Measurements from ENCODE around the gene PARP3.
A peak's percentile ranks its signal among the peaks of the same experiment; 100 is the strongest.

The PARP3 gene

DNA sequence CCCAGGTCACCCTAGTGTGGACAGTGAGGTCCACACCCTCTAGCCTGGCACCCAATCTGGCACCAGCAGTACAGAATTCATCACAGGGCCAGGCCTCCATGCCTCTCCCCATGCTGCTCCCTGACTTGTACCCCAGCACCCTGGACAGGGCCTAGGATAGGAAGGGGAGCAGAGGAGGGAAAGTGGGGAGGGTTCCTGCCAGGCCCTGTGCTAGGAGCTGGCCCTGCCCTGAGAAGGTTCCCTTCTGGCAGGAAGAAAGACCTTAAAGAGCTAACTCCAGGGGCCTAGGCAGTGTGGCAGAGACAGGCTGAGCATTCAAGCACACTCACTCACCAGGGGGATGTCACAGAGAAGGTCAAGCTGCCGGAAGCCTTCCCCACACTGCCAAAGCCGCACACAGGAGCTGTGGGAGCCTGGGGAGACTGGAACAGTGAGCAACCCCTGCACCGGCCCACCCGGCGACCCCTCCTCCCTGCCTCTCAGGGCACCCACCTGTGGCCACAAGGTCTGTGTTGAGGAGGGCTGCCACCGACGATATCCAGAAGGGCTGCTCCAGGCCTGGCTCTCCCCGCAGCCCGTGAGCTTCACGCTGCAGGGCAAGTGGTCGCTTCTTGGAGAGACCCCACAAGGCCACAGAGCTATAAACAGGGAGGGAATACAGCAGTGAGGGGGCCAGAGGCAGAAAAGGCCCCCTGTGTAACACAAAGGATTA lies 7.9 kb upstream of the PARP3 start:
- DNase-seq: no peak

DNA sequence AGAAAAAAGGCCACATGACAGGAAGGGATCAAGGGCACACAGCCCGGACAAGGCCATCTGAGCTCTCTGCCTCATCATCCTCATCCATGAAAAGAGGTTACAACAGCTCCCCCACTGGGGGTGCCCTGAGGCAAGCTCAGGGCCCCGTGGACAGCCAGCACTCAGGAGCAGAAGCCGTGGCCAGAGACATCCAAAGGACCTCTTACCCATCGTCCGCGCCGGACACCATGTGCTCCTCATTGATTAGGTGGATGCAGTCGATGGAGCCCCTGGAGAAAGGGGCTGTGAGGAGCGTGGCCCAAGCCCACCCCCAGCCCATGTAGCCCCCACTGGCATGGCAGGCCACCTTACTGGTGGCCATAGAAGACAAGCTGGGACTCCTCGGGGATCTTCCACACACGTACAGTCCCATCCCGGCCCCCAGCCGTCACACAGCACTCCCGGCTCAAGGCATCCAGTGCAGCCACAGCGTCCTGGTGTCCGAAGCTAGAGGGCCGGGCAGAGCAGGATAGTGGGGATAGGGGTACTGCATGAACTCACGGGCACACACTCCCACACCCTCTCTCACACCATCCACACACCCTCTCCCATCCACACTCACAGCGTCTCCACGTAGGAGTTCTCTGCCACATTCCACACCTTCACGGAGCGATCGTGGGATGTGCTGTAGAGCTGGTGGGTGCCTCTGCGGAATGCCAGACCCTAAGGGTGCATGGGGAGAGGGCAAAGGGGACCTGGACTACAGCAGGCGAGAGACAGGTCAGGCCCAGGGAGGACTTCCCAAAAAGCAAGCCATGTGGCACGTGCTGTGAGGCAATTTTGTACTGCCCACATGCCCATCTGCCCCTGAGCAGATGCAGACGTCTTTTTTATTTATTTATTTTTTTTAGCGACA lies 6.9 kb upstream of the PARP3 start:
- DNase-seq: no peak

DNA sequence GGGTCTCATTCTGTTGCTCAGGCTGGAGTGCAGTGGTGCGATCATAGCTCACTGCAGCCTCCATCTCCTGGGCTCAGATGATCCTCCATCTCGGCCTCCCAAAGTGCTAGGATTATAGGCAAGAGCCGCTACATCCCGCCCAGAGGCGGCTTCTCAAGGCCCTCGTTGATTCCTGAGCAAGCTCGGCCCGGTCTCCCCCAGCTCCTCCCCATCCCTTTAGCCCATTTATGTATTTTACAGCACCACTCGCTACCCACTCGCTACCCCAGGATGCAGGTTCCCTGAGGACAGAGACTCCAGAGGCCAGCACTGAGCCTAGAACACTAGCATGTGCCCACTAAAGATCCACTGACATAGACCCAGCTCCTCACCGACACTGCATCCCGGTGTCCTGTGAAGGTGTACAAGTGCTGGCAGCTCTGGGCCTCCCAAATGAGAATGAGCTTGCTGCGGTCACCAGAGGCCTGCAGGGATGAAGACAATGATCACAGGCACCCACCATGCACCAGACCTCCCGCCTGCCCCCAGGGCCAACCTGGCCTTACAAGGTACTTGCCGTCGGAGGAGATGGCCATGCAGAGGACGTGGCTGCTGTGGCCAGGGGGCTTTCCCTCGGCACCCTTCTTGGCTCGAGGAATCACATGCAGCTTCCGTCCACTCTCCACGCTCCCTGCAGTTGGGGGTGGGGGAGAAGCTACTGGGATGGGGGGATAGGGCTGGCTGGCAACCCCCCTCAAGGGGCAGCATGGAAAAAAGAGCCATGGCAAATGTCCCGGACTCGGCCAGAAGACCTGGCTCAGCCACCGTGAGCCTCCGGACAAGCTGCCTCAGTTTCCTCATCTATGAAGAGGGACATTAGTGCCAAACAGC lies 6.0 kb upstream of the PARP3 start:
- no peak for DNase-seq

DNA sequence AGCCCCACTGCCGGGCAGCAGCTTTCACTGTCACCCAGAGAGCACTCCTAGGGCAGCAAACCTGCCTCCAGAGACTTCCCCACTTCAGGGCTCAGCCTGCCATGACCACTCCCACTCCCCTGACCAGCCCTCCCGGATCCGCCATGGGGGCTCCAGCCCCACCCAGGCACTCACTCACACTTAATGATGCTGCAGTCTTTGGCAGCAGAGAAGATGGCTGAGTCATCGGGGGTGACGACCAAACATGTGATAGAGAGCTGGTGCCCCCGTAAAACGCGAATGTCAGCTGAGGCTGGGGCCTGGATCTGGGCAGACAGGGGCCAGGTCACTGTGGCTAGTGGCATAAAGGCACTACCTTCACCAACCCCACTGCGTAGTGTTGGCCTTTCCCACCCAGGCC lies 5.1 kb upstream of the PARP3 start:
- DNase-seq: no peak

DNA sequence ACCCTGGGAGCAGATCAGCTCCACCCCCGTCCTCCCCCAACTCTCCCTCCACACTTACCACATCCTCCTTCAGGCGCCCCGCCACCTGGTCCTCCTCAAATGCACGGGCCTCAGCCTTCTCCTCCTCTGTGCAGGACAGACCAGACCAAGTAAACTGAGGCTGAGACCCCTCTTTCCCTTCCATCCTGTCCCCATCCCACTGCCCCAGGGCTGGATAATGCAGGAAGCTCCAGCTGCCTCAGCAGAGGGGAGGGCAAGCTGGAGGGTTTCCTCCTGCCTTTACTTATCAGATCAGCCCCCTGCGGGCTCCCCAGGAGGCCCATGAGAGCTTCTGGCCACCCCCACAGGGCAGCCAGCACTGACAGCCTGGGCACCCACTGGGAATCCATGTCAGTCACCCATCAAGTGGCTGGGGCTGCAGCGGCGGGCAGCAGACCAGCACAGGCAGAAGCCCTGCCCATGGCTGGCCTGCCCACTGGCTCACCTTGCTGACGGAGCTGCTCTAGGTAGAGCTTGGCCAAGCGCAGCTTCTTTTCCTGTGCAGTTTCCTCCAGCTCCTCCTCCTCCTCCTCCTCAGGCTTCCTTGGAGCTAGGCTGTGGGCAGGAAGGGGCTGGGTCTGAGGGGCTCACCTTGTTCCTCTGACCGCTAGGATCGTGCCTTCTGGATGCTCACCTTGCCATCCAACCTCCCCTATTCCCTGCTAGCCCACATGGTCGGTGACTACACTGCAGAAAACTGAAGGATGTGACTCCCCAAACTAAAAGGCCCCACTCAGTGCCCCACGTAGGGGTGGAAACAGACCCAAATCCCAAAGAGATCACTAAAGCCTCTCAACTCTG lies 4.3 kb upstream of the PARP3 start:
- no peak for DNase-seq

DNA sequence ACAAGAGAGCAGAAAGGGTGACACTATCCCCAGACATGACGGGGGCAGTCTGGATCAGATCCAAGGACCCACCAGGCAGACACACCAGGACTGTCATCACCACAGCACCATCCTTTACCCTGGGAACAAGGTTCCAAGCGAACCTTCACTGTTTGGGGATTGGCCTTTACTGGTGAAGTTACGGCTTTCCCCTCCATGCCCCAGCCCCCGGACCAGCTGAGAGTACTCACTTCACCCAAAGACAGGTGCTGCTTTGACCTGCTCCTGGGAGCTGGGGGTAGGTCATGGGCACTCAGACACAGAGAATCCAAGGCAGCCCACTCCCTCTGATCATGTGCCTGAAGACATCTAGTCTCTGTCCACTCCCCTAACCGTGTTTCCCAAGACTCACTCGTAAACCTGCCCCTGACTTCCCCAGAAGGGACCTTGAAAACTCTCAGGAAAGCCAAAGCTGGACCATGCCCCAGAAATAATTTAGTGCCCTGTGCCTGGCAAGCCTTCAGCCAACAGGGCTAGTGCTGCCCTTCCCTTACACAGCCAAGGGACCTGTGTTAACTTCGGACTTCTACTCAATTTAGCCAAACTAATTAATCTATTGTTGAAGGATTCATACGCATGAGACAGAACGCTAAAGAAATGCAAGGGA lies 3.3 kb upstream of the PARP3 start:
- no peak for DNase-seq

DNA sequence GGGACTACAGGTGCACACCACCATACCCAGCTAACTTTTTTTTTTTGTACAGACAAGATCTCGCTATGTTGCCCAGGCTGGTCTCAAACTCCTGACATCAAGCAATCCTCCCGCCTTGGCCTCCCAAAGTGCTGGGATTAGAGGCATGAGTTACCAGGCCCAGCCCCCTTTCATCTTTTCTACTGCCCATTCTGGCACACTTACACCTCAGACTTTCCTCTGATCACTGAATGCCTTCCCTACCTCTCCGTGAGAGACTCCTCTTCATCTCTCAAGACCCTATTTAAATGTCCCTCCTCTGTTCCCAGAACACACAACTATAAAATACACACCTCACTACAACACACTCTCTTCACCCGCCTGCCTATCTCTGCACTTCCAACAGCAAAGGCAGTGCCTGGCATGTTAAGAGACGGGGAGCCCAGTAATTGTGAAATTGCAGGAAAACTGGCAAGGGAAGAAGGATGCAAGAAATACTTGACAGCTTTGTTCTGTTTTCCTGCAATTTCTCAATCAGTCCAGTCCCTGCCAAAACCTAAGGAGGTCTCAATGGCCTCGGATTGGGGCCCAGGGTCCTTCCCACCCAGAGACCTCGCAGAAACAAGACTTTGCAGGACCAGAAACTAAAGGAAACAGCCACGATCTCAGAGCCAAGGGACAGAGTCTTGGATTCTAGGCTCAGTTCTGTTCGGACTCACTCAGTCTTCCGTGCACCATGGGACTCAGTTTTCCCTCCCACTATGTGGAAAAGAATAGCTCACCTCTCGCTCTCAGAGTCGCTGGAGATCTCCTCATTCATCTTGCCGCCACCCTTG lies 1.3 kb upstream of the PARP3 start:
- no peak for DNase-seq

DNA sequence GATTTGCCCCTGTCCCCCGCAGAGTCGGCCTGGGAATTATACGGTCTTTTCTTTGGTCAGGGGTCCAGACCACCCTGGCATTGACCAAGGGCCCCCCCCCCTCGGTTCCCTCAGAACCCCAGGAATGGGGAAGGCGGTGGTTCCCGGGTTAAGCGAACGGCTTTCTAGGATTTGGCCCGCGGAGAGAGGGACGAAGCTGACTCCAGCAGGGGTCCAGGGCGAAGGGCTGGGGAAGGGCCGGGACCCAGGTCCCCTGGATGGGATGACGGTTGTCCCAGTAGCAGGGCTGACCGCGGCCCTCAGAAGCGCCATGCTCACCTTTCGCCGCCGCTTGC lies 733 bp upstream of the PARP3 start:
- DNase-seq: no peak

DNA sequence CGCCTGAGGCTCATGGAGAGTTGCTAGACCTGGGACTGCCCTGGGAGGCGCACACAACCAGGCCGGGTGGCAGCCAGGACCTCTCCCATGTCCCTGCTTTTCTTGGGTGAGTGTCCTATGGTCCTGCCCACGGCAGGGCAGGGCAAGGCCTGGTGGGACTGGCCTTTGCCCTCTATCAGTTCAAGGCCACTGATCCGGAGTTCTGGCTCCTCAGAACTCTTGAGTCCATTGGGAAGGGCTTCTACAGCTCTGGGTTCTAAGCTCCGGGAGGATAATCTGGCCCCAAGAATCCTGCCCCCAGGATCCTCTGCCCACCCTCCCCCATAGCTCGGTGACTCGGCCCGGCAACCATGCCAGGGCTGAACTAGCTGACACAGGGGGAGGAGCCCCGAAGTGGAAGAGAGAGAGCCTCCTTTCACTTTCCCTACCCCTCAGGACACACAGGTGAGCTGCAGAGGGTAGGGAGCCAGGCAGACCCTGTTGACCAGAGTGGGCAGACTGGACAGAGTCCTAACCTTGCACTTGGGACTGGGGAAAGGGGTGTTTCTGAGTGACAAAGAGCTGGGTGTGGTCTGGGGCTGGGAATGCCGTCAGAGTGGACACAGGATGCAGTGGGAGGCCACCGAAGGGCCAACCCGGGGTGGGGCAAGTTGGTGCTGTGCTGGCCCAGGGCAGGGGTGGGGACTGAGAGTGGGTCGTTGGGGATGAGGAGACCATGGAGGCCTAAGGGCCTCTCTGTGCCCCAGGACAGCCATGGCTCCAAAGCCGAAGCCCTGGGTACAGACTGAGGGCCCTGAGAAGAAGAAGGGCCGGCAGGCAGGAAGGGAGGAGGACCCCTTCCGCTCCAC lies 664 bp downstream of the PARP3 start:
- DNase-seq: no peak

DNA sequence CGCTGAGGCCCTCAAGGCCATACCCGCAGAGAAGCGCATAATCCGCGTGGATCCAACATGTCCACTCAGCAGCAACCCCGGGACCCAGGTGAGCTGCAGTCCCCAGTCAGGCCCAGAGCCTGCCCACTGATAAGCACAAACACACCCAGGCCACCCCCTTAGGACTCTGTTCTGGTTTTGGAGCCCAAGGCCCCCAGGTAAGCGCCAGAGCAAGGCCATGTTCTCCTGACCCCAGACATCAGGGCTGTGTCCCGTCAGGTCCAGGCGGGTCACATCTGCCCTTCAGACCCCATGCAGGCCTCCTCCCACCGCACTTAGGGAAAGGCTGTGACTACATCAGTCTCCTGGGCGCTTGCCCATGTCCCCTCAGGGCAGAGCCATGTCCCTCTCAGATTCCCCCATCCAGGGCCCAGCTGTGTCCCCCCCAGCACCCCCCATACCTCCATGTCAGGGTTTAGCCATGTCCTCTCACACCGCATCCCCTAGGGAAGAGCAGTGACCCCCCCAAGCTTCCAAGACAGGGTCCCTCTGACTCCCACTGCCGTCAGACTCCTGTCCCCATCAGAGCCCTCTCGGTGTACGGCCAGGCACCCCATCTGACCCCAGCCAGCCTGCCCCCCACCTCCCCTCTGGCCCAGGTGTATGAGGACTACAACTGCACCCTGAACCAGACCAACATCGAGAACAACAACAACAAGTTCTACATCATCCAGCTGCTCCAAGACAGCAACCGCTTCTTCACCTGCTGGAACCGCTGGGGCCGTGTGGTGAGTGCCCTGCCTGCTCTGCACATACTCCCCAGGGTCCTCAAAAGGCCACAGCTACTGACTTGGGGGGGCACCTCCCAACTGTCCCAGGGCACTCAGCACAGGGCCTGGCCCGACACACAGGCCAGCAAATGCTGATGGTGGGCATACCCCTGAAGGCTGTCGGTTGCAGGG lies 1.6 kb downstream of the PARP3 start:
- DNase-seq: no peak

DNA sequence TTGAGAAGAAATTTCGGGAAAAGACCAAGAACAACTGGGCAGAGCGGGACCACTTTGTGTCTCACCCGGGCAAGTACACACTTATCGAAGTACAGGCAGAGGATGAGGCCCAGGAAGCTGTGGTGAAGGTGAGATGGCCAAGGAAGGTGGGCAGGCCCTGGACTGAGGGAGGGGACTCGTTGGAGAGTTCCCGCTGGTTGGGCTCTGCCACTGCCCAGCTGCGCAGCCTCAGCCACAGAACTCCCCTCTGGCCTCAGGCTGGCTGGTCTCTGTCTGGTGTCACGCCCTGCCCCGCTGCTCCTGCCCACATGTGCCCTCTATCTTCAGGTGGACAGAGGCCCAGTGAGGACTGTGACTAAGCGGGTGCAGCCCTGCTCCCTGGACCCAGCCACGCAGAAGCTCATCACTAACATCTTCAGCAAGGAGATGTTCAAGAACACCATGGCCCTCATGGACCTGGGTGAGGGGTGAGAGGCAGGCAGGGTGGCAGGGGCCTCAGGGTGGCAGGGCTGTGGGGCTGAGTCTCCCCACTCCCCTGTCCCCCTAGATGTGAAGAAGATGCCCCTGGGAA lies 2.4 kb downstream of the PARP3 start:
- DNase-seq: peak; percentile 36

DNA sequence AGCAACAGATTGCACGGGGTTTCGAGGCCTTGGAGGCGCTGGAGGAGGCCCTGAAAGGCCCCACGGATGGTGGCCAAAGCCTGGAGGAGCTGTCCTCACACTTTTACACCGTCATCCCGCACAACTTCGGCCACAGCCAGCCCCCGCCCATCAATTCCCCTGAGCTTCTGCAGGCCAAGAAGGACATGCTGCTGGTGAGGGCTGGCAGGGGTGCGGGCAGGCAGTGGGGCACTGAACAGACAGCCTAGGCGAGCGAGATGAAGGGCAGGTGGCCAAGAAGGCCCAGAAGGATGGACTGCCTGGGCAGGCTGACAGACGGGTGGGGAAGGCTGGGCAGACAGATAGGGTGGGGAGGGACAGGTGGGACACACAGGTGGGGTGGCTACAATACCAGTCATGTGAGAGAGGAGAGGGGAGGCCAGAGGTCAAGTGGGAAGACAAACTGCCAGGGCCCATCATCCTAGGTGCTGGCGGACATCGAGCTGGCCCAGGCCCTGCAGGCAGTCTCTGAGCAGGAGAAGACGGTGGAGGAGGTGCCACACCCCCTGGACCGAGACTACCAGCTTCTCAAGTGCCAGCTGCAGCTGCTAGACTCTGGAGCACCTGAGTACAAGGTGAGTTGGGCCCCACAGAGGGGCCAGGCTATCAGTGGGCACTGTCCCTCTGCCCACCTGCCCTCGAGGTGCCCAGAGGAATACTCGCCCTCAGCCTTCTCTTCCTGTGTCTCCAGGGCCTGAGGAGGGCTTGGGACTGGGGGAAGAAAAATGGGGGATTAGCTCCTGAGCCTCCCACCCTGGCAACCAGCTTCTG lies 3.1 kb downstream of the PARP3 start:
- peak; percentile 31 for DNase-seq

DNA sequence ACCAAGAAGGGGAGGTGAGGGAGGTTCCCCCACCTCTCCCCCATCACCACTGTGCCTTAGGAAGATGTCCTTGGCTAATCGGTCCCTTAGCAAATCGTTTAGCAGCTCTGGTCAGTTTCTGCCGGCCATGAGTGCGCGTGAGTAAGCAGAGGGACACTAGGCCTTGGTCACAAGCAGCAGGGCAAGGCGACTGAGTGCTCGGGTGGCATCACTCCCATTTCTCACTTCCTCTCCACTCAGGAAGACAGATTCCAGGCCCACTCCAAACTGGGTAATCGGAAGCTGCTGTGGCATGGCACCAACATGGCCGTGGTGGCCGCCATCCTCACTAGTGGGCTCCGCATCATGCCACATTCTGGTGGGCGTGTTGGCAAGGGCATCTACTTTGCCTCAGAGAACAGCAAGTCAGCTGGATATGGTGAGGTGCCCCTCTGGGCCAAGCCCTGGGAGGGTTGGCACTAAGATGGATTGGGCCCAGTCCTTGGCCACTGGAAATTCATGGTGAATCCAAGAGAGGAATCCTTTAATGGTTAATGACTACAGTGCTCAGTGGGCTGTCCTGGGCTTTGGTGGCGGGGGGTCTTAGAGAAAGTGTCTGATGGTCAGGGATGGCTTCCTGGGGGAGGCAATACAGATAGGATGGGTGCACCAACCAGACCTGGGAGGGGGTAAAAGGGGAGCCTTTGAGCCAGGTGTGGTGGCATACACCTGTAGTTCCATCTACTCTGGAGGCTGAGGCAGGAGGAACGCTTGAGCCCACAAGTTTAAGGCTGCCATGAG lies 4.0 kb downstream of the PARP3 start:
- DNase-seq: peak; percentile 35

DNA sequence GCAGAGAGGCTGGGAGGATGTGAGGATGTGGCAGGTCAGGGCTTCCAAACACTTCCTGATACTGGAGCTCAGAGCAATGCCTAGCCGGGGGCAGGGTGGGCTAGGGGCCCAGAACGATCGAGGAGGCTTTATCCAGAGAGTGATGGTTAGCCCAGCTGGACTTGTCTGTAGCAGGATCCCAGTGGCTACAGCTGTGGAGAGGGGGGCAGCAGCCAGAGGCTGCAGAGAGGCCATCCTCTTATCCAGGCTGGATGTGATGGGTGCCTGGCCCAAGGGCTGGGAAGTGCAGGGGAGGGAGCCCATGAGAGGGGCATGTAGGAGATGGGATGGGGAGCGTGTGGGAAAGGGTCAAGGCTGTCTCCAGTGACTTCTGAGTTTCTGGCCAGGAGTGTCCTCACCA lies 4.6 kb downstream of the PARP3 start:
- peak; percentile 13 for DNase-seq

DNA sequence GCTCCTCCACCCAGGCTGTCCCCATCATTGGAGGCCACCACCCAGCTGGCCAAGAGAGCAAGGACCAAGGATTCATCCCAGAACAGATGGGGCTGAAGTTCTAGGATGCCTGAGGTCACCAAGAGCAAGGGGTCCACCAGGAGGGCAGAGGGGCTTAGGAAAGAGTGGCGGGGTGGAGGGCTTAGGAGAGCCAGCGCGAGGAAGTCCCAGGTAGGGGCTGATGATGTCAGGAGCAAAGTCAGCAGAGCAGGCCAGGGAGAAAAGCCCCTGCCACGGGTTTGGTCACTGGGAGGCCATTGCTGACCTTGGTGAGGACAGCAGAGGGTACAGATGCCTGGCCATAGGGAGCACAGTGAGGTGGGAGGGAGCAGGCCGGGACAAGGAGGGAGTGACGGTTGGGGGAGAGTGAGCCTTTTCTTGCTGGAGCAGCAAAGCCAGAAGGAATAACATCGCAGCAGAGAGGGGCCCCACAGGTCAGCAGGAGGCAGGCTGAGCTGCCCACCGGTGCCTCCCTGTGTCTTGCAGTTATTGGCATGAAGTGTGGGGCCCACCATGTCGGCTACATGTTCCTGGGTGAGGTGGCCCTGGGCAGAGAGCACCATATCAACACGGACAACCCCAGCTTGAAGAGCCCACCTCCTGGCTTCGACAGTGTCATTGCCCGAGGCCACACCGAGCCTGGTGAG lies 5.2 kb downstream of the PARP3 start:
- DNase-seq: no peak

DNA sequence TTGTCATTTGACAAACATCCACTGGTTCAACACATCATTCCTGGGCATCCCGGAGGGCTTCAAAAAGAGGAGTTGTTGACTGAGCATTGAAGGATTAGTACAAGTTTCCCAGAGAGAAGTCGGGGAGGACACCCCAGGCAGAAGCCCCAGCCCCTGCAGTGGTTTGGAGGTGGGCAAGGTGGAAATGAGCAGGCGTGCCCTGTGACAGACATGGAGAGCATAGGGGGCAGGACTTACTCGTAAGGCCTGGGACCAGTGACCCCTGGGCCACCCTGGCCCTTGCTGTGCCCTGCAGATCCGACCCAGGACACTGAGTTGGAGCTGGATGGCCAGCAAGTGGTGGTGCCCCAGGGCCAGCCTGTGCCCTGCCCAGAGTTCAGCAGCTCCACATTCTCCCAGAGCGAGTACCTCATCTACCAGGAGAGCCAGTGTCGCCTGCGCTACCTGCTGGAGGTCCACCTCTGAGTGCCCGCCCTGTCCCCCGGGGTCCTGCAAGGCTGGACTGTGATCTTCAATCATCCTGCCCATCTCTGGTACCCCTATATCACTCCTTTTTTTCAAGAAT lies 5.9 kb downstream of the PARP3 start:
- no peak for DNase-seq
